ENCODE data around the gene VPS36.
A peak's percentile ranks its signal among the peaks of the same experiment; 100 is the strongest.
"Not testable (repeated sequence)": the region's sequence is repeated elsewhere in the genome, so short reads cannot be mapped to it uniquely, and the experiment has no call there.

VPS36 gene

DNA sequence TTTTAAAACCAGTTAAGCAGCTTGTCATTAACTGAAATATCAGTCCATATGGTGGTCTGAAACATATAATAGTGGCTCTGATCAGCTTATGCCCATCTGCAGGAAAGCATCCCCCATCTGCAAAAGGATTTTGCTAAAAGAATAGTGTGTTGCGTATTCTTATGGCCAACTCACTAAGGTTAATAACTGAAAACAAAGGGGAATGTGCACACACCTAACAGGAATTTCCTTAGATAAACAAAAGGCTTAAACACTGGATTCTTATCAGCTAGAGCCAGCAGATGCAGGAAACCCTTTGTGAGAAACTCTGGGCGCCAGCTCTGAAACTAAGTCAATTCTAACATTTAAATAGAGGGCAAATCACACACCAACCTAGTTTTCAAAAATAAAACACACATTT lies 22.1 kb downstream of the VPS36 start:
- H3K4me3 ChIP-seq (ENCODE audit: low read depth, low read length), result no peak overlapping the region
- TF ChIP-seq, protein P1, sequence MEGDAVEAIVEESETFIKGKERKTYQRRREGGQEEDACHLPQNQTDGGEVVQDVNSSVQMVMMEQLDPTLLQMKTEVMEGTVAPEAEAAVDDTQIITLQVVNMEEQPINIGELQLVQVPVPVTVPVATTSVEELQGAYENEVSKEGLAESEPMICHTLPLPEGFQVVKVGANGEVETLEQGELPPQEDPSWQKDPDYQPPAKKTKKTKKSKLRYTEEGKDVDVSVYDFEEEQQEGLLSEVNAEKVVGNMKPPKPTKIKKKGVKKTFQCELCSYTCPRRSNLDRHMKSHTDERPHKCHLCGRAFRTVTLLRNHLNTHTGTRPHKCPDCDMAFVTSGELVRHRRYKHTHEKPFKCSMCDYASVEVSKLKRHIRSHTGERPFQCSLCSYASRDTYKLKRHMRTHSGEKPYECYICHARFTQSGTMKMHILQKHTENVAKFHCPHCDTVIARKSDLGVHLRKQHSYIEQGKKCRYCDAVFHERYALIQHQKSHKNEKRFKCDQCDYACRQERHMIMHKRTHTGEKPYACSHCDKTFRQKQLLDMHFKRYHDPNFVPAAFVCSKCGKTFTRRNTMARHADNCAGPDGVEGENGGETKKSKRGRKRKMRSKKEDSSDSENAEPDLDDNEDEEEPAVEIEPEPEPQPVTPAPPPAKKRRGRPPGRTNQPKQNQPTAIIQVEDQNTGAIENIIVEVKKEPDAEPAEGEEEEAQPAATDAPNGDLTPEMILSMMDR (IDR thresholded peaks at IDR 0.05; ENCODE audit: insufficient read depth, low read depth, low read length, missing control alignments), result no peak
- DNase-seq (ENCODE audit: low read depth), result no peak

DNA sequence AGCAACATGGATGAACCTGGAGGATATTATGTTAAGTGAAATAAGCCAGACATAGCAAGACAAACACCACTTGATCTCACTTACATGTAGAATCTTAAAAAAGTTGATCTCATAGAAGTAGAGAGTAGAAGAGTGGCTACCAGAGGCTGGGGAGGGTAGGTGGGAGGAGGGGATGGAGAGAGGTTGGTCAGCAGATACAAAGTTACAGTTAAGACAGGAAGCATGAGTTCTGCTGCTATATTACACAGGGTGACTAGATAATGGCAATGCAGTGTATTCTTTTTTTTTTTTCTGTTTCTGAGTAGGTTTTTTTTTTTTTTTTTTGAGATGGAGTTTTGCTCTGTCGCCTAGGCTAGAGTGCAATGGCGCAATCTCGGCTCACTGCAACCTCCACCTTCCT lies 29.2 kb downstream of the VPS36 start:
- no peak overlapping the region for H3K4me3 ChIP-seq (ENCODE audit: low read depth, low read length)
- no peak for DNase-seq (ENCODE audit: low read depth)
- TF ChIP-seq, protein P1 (IDR thresholded peaks at IDR 0.05; ENCODE audit: insufficient read depth, low read depth, low read length, missing control alignments), result no peak

DNA sequence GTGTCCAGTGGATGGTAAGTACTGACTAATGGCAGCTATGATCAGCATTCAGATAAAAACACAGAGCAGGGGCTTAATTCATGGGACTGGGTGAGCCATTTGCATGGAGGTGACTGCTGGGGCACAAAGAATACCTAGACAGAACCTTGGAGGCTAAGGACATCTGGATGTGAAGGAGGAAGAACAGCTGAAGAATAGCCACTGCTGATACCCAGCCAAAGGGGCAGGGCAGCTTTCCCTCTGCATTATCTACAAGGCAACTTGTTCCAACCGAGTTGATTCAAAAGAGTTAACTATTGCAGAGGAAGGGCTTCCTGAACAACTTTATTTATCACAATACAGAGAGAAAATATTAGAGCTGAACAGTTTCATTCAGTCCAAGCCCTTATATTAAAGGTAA lies 31.4 kb downstream of the VPS36 start:
- no peak overlapping the region for H3K4me3 ChIP-seq (ENCODE audit: low read depth, low read length)
- TF ChIP-seq, protein P1 (IDR thresholded peaks at IDR 0.05; ENCODE audit: insufficient read depth, low read depth, low read length, missing control alignments), result no peak
- no peak for DNase-seq (ENCODE audit: low read depth)

DNA sequence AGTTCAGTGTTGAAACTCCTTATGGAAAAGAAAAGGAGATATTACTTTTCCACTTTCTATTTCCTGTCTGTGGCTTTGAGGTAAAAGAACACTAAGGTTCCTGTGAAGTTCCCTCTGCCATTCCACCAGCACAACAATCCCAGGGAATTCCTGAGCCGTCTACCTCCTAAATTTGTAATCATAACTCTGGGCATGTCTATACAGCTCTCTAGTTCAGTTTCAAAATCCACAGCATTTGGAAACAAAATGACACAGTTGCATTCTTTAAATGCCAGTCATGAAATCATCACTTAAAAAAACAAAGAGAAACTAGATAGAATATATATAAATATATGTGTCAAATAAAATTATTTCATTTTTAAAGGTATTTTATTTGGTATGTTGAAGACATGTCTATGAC lies 35.5 kb downstream of the VPS36 start:
- no peak for DNase-seq (ENCODE audit: low read depth)
- TF ChIP-seq, protein P1 (IDR thresholded peaks at IDR 0.05; ENCODE audit: insufficient read depth, low read depth, low read length, missing control alignments), result no peak
- H3K4me3 ChIP-seq (ENCODE audit: low read depth, low read length), result no peak overlapping the region

DNA sequence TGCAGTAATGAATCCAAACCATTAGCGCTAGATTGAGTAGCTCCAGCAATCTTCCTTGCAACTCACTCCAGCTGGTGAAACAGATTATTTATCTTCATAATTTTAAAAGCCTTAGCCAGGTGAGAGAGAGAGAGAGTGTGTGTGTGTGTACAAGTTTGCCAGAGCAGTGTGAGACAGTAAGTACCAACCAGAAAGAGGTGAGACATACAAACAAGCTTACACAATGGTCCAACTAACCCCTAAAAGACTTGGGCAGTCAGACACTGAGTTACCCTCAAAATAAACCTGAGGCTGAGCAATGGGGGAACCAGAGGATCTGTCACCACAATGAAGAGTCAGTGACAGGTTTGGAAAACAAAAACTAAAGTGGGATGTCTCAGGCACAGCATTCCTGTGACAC lies 36.4 kb downstream of the VPS36 start:
- DNase-seq (ENCODE audit: low read depth), result no peak
- H3K4me3 ChIP-seq (ENCODE audit: low read depth, low read length), result no peak overlapping the region
- TF ChIP-seq, protein P1 (IDR thresholded peaks at IDR 0.05; ENCODE audit: insufficient read depth, low read depth, low read length, missing control alignments), result no peak

DNA sequence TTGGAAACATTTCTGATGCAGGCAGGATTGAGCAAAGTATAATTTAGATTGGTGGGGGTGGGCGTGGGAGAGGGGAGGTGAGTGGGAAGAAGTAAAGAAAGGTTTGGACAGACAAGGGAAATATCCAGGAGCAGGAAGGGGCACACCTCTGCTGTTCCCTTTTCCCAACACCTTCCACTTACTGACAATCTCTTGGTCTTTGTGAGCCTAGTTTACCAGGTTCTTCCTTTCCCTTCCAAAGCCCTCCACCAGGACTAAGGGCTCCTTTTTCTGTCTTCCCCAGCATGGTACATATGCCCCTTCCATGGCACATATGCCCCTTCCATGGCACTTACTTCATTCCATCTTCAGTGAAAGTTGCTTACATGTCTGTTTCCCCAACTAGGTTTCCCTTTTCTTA lies 38.3 kb downstream of the VPS36 start:
- H3K4me3 ChIP-seq (ENCODE audit: low read depth, low read length), result no peak overlapping the region
- DNase-seq (ENCODE audit: low read depth), result no peak
- TF ChIP-seq, protein P1 (IDR thresholded peaks at IDR 0.05; ENCODE audit: insufficient read depth, low read depth, low read length, missing control alignments), result no peak

DNA sequence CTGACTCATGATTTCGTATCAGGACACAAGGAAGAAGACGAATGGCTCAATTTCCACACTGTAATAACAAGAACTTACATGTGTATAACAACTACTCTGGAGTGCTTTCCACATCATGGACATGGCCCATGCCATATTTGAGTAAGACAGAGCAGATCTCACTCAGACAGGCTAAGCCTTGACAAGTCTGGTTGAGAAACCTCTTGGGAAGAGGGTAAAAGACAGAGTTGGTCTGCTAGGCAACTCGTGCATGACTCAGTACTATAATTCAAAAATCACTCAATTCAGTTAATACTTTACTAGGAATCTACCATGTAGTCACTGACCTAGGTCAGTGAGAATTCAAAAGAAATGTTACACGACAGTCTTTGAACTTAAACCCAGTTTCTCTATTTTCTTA lies 38.8 kb downstream of the VPS36 start:
- no peak overlapping the region for H3K4me3 ChIP-seq (ENCODE audit: low read depth, low read length)
- DNase-seq (ENCODE audit: low read depth), result peak; percentile 9
- TF ChIP-seq, protein P1 (IDR thresholded peaks at IDR 0.05; ENCODE audit: insufficient read depth, low read depth, low read length, missing control alignments), result no peak

DNA sequence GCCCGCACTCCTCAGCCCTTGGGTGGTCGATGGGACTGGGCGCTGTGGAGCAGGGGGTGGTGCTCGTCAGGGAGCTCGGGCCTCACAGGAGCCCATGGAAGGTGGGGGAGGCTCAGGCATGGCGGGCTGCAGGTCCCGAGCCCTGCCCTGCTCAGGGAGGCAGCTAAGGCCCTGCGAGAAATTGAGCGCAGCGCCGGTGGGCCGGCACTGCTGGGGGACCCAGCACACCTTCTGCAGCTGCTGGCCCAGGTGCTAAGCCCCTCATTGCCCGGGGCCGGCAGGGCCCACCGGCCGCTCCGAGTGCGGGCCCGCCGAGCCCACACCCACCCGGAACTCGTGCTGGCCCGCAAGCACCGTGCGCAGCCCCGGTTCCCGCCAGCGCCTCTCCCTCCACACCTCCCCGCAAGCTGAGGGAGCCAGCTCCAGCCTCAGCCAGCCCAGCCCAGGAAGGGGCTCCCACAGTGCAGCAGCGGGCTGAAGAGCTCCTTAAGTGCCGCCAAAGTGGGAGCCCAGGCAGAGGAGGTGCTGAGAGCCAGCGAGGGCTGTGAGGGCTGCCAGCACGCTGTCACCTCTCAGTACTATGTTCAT lies 42.3 kb downstream of the VPS36 start:
- not testable (repeated sequence) for DNase-seq (ENCODE audit: low read depth)

DNA sequence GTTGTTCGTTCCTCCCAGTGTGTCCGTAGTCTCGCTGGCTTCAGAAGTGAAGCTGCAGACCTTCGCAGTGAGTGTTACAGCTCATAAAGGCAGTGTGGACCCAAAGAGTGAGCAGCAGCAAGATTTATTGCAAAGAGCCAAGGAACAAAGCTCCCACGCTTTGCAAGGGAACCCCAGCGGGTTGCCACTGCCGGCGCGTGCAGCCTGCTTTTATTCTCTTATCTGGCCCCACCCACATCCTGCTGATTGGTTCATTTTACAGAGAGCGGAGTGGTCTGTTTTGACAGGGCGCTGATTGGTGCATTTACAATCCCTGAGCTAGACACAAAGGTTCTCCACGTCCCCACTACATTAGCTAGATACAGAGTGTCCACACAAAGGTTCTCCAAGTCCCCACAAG lies 43.0 kb downstream of the VPS36 start:
- DNase-seq (ENCODE audit: low read depth); H3K4me3 ChIP-seq (ENCODE audit: low read depth, low read length): not testable (repeated sequence)

More for the DNA sequence above, 42.3 kb downstream of the VPS36 start:
- not testable (repeated sequence) for H3K4me3 ChIP-seq (ENCODE audit: low read depth, low read length)
